HepG2 (cell line): ENCODE results near the gene RNH1. TPM values are rescaled to one million over a fixed set of nuclear protein-coding genes. Genes with fewer than 3 reads are reported as not detected.
A peak's percentile ranks its signal among the peaks of the same experiment; 100 is the strongest.

Experiments used
- HNRNPLL ChIP-seq: fragments of 200-400 bp; formaldehyde crosslinking; IDR thresholded peaks from 2 replicates; pipeline ENCODE4 v1.6.1; 2017; ENCODE audit warnings: mild to moderate bottlenecking, low read depth, low read length; ENCODE audit not compliant: poor library complexity, severe bottlenecking
- KDM4B ChIP-seq: sonication (generic); formaldehyde crosslinking; IDR thresholded peaks from 2 replicates; pipeline ENCODE4 v1.4.0; 2020; ENCODE audit warnings: missing genetic modification reagents
- KDM5A ChIP-seq: fragments of 200-600 bp; sonication (generic); IDR thresholded peaks from 2 replicates; pipeline ENCODE4 v1.7.0; 2018; ENCODE audit warnings: antibody characterized with exemption, mild to moderate bottlenecking, low read length, borderline replicate concordance
- KDM5B ChIP-seq: sonication (generic); formaldehyde crosslinking; IDR thresholded peaks from 2 replicates; pipeline ENCODE4 v1.4.0; 2020; ENCODE audit warnings: missing genetic modification reagents, mild to moderate bottlenecking, borderline replicate concordance
- NRL ChIP-seq: sonication (generic); formaldehyde crosslinking; IDR thresholded peaks from 2 replicates; pipeline ENCODE4 v1.5.0; 2020; ENCODE audit warnings: missing genetic modification reagents, mild to moderate bottlenecking, moderate library complexity, borderline replicate concordance
- SP1 ChIP-seq, 2 experiments: fragments of 450-650 bp in 1 of 2; sonication (generic) in 1 of 2; formaldehyde crosslinking in 1 of 2; IDR thresholded peaks; 2 replicates each; pipeline versions ENCODE4 v1.4.0 to v1.6.1; 2016 to 2020; ENCODE audit warnings: missing genetic modification reagents in 1 of 2
- THAP11 ChIP-seq: IDR thresholded peaks from 2 replicates; pipeline ENCODE4 v1.6.1; 2016; ENCODE audit warnings: missing biosample characterization, missing genetic modification reagents
- TP53 ChIP-seq: sonication (generic); formaldehyde crosslinking; conservative IDR thresholded peaks from 2 replicates; pipeline ENCODE4 v1.4.0; 2020; ENCODE audit warnings: missing genetic modification reagents
- ZMAT3 ChIP-seq: sonication (generic); formaldehyde crosslinking; conservative IDR thresholded peaks from 2 replicates; pipeline ENCODE4 v1.7.0; 2021; ENCODE audit warnings: missing genetic modification reagents
- ZNF574 ChIP-seq: sonication (generic); formaldehyde crosslinking; IDR thresholded peaks from 2 replicates; pipeline ENCODE4 v1.4.0; 2020; ENCODE audit warnings: missing genetic modification reagents
- ZNF644 ChIP-seq: IDR thresholded peaks from 2 replicates; pipeline ENCODE4 v1.6.1; 2016; ENCODE audit warnings: low read depth
- ZNF740 ChIP-seq: sonication (generic); formaldehyde crosslinking; IDR thresholded peaks from 2 replicates; pipeline ENCODE4 v1.4.0; 2020; ENCODE audit warnings: missing genetic modification reagents
- ZSCAN9 ChIP-seq: IDR thresholded peaks from 2 replicates; pipeline ENCODE4 v1.6.1; 2016; ENCODE audit warnings: borderline replicate concordance
- polyA plus RNA-seq, 8 experiments: library from polyadenylated mRNA; depleted of rRNA in 3 of 8; stranded (reverse) in 7 of 8; unstranded in 1 of 8; fragments of >200 nt; fragmentation: Illumina TruSeq in 4 of 8; extraction: Trizol in 4 of 8; gene quantifications; 2 replicates each; pipeline versions ENCODE4 v1.2.1 to v1.2.3, GENCODE V29; 2011 to 2016; ENCODE audit warnings: low read depth in 4 of 8, missing spikeins in 1 of 8, mixed read lengths in 1 of 8; ENCODE audit not compliant: insufficient read depth in 1 of 8
- total RNA-seq, 5 experiments: library from RNA; depleted of rRNA; stranded (reverse); fragments of >200 nt; fragmentation: Illumina TruSeq; extraction: Trizol; gene quantifications; 2 replicates each; pipeline ENCODE4 v1.2.3, GENCODE V29; 2016; ENCODE audit warnings: low read depth in 1 of 5
- TF ChIP-seq, protein P1 (sequence below): sonication (generic); formaldehyde crosslinking; IDR thresholded peaks from 2 replicates; pipeline ENCODE4 v1.5.1; 2020; ENCODE audit warnings: mild to moderate bottlenecking, missing genetic modification reagents, moderate library complexity
- TF ChIP-seq, protein P2 (sequence below): sonication (generic); formaldehyde crosslinking; IDR thresholded peaks from 2 replicates; pipeline ENCODE4 v1.9.0; 2021; ENCODE audit warnings: missing genetic modification reagents, mild to moderate bottlenecking, borderline replicate concordance

The RNH1 gene
- total and polyA plus RNA-seq, 2 of the 13 experiments (the other 11 are each of a cell fraction or from before 2014, with no cell fraction given) = 36.0 to 74.1 TPM

DNA sequence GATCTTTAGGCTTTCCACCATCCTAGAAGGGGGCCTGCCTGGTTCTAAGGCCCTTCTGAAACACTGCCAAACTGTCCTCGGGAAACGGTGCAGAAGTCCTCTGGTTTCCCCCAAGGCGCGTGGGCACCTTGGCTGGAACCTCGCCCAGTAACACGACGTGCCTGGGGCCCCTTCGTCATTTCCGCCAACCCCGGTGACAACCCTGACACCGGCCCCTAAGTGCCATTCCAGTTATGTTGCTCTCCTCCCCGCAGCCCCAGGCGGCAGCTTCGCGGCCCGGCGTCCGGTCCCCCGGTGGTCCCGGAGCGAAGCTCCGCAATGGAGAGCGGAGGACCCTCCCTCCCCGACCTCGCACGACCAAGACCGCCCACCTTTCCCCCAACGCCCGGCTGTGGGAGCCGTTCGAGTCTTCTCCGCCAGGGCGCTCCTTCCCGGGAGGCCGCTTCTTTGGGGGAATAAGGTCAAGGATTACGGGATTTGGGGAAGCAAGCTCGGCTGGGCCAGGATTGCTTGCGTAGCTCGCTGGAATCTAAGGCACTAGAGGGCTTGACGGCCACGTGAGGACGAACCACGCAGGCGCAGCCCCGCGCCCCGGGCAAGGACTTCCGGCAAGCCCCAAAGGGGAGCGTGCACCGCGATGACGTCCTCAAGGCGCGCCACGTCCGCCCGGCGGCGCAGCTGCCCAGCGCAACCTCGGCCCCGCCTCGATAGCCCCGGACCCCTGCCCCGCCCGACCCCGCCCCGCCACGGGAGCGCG is 626 bp downstream of the RNH1 start (continued):
- TF ChIP-seq ZNF574 (CRISPR knock-in tag) = peak; percentile 66
- TF ChIP-seq TP53 = 0 out of 2 replicates have a peak, but pooled peaks have one; percentile 48
- TF ChIP-seq ZSCAN9 (CRISPR knock-in tag) = no peak
- no peak for TF ChIP-seq SP1 (IDR thresholded peaks at IDR 0.05)
- no peak; the same call in none of the 2 replicates for TF ChIP-seq SP1 (CRISPR knock-in tag; IDR thresholded peaks at IDR 0.05)
- 0 out of 2 replicates have a peak, but pooled peaks have one; percentile 40 for TF ChIP-seq ZNF740 (CRISPR knock-in tag)
- no peak for TF ChIP-seq KDM4B (CRISPR knock-in tag)
- TF ChIP-seq, protein P1, sequence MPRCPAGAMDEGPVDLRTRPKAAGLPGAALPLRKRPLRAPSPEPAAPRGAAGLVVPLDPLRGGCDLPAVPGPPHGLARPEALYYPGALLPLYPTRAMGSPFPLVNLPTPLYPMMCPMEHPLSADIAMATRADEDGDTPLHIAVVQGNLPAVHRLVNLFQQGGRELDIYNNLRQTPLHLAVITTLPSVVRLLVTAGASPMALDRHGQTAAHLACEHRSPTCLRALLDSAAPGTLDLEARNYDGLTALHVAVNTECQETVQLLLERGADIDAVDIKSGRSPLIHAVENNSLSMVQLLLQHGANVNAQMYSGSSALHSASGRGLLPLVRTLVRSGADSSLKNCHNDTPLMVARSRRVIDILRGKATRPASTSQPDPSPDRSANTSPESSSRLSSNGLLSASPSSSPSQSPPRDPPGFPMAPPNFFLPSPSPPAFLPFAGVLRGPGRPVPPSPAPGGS (CRISPR knock-in tag) = peak; percentile 61; the same call in 1 of the 2 replicates
- no peak for TF ChIP-seq ZMAT3
- peak; percentile 53 for TF ChIP-seq HNRNPLL
- TF ChIP-seq KDM5A = peak; percentile 92
- TF ChIP-seq, protein P2, sequence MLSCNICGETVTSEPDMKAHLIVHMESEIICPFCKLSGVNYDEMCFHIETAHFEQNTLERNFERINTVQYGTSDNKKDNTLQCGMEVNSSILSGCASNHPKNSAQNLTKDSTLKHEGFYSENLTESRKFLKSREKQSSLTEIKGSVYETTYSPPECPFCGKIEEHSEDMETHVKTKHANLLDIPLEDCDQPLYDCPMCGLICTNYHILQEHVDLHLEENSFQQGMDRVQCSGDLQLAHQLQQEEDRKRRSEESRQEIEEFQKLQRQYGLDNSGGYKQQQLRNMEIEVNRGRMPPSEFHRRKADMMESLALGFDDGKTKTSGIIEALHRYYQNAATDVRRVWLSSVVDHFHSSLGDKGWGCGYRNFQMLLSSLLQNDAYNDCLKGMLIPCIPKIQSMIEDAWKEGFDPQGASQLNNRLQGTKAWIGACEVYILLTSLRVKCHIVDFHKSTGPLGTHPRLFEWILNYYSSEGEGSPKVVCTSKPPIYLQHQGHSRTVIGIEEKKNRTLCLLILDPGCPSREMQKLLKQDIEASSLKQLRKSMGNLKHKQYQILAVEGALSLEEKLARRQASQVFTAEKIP (CRISPR knock-in tag) = no peak
- peak; percentile 16; the same call in 1 of the 2 replicates for TF ChIP-seq NRL (CRISPR knock-in tag)
- TF ChIP-seq ZNF644 (CRISPR knock-in tag) = no peak
- TF ChIP-seq KDM5B (CRISPR knock-in tag) = no peak; the same call in 1 of the 2 replicates
- TF ChIP-seq THAP11 (CRISPR knock-in tag) = peak; percentile 91
